Glomerular endothelial cell (primary cell): Measurements from ENCODE around the gene GALNS. TPM values are rescaled to one million over a fixed set of nuclear protein-coding genes. Genes with fewer than 3 reads are reported as not detected.

ENCODE experiments used
- DNase-seq: peaks from one replicate; pipeline ENCODE4 v3.0.0-alpha.2; 2011; ENCODE audit warnings: low read depth, low spot score; ENCODE audit errors: extremely low read depth
- total RNA-seq: library from RNA; depleted of rRNA; stranded (reverse); fragments of >200 nt; gene quantifications from 2 replicates; pipeline ENCODE4 v1.2.3, GENCODE V29; 2015

Gene GALNS
- total RNA-seq, 1 donor from 2014 or later, result 60.4 TPM

GRCh38 chr16:88820385-88821025 lies 36.2 kb downstream of the GALNS start:
- DNase-seq, result no peak

GRCh38 chr16:88819126-88819525 lies 37.6 kb downstream of the GALNS start:
- no peak for DNase-seq

- DNase-seq, result no peak
These were observed 38.2 kb downstream of the GALNS start for GRCh38 chr16:88818575-88818874.

GRCh38 chr16:88817785-88818574 lies 38.8 kb downstream of the GALNS start:
- DNase-seq, result no peak

- DNase-seq, result no peak
These were observed 39.8 kb downstream of the GALNS start for GRCh38 chr16:88816736-88817535.

GRCh38 chr16:88815901-88816589 lies 40.7 kb downstream of the GALNS start:
- no peak for DNase-seq

GRCh38 chr16:88815227-88815626 lies 41.5 kb downstream of the GALNS start:
- no peak for DNase-seq

- no peak for DNase-seq
These were observed 42.6 kb downstream of the GALNS start for GRCh38 chr16:88814144-88814502.

GRCh38 chr16:88813269-88814143 lies 43.2 kb downstream of the GALNS start:
- no peak for DNase-seq

GRCh38 chr16:88812513-88813268 lies 44.1 kb downstream of the GALNS start:
- no peak for DNase-seq

GRCh38 chr16:88811769-88812512 lies 44.8 kb downstream of the GALNS start, which contains the start of gene APRT:
Gene APRT, minus strand, starts transcription at chr16:88811928. Its CDS starts 29 bp downstream, at chr16:88811899.
- DNase-seq, result peak; percentile 14

- no peak for DNase-seq
These were observed 45.6 kb downstream of the GALNS start for GRCh38 chr16:88810912-88811768.

- no peak for DNase-seq
These were observed 46.4 kb downstream of the GALNS start for GRCh38 chr16:88810166-88810911.

GRCh38 chr16:88809676-88810165 lies 47.0 kb downstream of the GALNS start:
- no peak for DNase-seq

GRCh38 chr16:88809068-88809675 lies 47.6 kb downstream of the GALNS start:
- no peak for DNase-seq
